Measurements from ENCODE around the gene CNTNAP2. TPM values are rescaled to one million over a fixed set of nuclear protein-coding genes. Genes with fewer than 3 reads are reported as not detected.

CNTNAP2 gene
- total RNA-seq, 4 donors from 2014 or later: 0.25 to 0.89 (median 0.30) TPM; not detected in 1

DNA sequence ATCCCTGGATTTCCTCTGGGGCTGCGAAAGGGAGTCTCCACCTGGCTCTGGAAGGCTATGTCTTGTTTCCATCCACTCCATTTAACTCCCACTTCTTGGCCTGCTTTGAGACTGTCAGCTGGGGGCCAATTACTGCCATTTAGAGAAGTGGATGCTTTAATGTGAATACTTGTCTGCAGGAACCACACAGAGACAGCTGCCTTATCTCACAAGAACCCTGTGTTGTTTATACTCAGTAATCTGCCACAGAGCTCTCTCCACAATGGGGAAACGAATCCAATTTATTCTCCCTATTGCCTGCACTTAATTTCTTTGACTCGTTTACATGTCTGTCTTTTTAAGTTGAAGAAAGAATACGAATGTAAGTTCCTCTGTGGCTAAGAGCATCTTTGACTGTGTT is 1687.0 kb downstream of the CNTNAP2 start:
- Histone ChIP-seq H3K4me1 (no peaks in the 10 kb centered on the region), H3K27me3 (no peaks in the 10 kb centered on the region), H3K36me3 (no peaks in the 10 kb centered on the region), H3K27ac (no peak overlapping the region), H3K4me3 (no peak overlapping the region), H3K9me3 (no peaks in the 10 kb centered on the region)
- WGBS: 41% methylated on average over 4 of the region's 4 CpGs
- TF ChIP-seq POLR2A (IDR thresholded peaks at IDR 0.05) (no peak), POLR2AphosphoS5 (IDR thresholded peaks at IDR 0.05) (no peak), EP300 (IDR thresholded peaks at IDR 0.05) (no peak)
- TF ChIP-seq, protein P1, sequence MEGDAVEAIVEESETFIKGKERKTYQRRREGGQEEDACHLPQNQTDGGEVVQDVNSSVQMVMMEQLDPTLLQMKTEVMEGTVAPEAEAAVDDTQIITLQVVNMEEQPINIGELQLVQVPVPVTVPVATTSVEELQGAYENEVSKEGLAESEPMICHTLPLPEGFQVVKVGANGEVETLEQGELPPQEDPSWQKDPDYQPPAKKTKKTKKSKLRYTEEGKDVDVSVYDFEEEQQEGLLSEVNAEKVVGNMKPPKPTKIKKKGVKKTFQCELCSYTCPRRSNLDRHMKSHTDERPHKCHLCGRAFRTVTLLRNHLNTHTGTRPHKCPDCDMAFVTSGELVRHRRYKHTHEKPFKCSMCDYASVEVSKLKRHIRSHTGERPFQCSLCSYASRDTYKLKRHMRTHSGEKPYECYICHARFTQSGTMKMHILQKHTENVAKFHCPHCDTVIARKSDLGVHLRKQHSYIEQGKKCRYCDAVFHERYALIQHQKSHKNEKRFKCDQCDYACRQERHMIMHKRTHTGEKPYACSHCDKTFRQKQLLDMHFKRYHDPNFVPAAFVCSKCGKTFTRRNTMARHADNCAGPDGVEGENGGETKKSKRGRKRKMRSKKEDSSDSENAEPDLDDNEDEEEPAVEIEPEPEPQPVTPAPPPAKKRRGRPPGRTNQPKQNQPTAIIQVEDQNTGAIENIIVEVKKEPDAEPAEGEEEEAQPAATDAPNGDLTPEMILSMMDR (IDR thresholded peaks at IDR 0.05): no peak
- DNase-seq (ENCODE audit: low spot score in 2 of 2): no peak

DNA sequence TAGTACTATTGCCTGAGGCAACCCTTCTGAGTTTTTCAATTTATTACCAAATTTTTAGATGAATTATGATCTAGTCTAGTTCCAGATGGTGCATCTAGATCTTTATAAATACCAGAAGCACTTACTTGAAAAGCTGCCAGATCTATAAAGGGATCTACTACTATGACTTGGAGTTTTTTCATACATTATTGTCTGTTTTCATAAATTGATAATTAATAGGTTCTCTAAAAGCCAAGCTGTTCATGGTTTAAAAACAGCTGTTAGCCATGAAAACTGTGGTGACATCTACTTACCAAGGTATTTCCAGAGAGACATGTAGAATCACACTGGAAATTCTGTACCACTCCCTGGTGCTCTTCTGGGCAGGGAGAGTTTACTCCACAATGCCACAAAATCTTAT is 1687.4 kb downstream of the CNTNAP2 start:
- Histone ChIP-seq H3K36me3 (no peaks in the 10 kb centered on the region), H3K4me3 (no peak overlapping the region), H3K27me3 (no peaks in the 10 kb centered on the region), H3K4me1 (no peaks in the 10 kb centered on the region), H3K27ac (no peak overlapping the region), H3K9me3 (no peaks in the 10 kb centered on the region)
- DNase-seq (ENCODE audit: low spot score in 2 of 2): no peak
- TF ChIP-seq, protein P1 (IDR thresholded peaks at IDR 0.05): no peak
- TF ChIP-seq POLR2AphosphoS5 (IDR thresholded peaks at IDR 0.05) (no peak), EP300 (IDR thresholded peaks at IDR 0.05) (no peak), POLR2A (IDR thresholded peaks at IDR 0.05) (no peak)

DNA sequence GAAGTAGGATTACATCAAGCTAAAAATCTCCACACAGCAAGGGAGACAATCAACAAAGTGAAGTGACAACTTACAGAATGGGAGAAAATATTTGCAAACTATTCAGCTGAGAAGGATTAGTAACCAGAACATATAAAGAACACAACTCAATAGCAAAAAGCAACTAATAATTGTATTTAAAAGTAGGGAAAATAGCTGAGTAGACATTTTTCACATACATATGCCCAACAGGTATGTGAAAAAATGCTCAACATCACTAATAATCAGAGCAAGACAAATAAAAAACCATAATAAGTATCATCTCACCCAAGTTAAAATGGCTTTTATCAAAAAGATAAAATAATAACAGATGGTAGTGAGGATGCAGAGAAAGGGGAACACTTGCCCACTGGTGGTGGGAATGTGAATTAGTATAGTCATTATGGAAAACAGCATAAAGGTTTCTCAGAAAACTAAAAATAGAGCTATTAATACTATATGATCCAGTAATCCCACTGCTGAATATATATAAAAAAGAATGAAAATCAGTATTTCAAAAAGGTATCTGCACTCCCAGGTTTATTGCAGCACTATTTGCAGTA is 1689.5 kb downstream of the CNTNAP2 start:
- Histone ChIP-seq H3K27ac (no peak overlapping the region), H3K4me1 (no peaks in the 10 kb centered on the region), H3K27me3 (no peaks in the 10 kb centered on the region), H3K4me3 (no peak overlapping the region), H3K9me3 (no peaks in the 10 kb centered on the region), H3K36me3 (no peaks in the 10 kb centered on the region)
- no peak for TF ChIP-seq POLR2AphosphoS5 (IDR thresholded peaks at IDR 0.05)
- no peak for TF ChIP-seq POLR2A (IDR thresholded peaks at IDR 0.05)
- TF ChIP-seq, protein P1 (IDR thresholded peaks at IDR 0.05): no peak
- no peak for TF ChIP-seq EP300 (IDR thresholded peaks at IDR 0.05)
- no peak for DNase-seq (ENCODE audit: low spot score in 2 of 2)

DNA sequence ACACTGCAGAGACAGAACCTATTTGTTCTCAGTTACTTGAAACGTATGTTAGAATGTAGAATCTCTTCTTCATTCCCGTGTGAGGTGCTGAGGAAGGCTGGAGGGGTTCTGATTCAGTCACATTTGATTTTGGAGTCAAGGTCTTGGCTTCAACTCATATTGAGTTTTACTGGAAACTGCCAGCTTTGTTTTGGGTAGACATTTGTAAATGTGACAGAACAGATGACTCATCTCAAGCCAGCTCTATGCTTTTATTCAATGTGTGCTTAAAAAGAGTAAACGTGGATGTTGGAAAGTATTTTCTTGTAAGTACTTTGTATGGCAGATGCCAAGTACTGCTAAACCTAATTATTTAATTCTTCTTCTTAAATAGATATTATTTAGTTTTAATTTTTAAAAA is 1693.2 kb downstream of the CNTNAP2 start:
- no peak overlapping the region for H3K4me3 ChIP-seq
- TF ChIP-seq POLR2AphosphoS5 (IDR thresholded peaks at IDR 0.05): no peak
- TF ChIP-seq POLR2A (IDR thresholded peaks at IDR 0.05): no peak
- TF ChIP-seq, protein P1 (IDR thresholded peaks at IDR 0.05): no peak
- no peak for TF ChIP-seq EP300 (IDR thresholded peaks at IDR 0.05)
- no peaks in the 10 kb centered on the region for H3K27me3 ChIP-seq
- WGBS: 51% methylated on average over 3 of the region's 3 CpGs
- DNase-seq (ENCODE audit: low spot score in 2 of 2): no peak
- no peak overlapping the region for H3K27ac ChIP-seq
- no peaks in the 10 kb centered on the region for H3K4me1 ChIP-seq
- no peaks in the 10 kb centered on the region for H3K9me3 ChIP-seq
- H3K36me3 ChIP-seq: no peaks in the 10 kb centered on the region

DNA sequence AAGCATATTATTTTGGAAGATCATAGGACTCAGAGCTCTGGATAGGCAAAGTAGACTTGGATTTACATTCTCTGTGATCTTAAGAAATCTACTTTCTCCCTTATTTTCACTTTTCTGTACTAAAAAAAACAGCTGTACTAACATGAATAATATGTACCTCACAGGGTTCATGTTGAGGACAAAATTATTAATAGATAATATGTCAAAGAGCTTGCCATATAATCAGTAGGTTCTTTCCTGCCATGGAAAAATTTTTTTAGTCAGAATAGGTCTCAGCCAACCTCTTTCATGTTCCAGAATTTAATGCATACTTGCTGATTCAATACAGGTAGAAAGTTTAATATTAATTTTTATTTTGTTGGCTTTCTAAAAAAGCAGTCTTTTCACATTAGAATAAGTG is 1693.7 kb downstream of the CNTNAP2 start:
- H3K36me3 ChIP-seq: no peaks in the 10 kb centered on the region
- no peaks in the 10 kb centered on the region for H3K9me3 ChIP-seq
- DNase-seq (ENCODE audit: low spot score in 2 of 2): no peak
- no peak for TF ChIP-seq POLR2AphosphoS5 (IDR thresholded peaks at IDR 0.05)
- no peak for TF ChIP-seq EP300 (IDR thresholded peaks at IDR 0.05)
- TF ChIP-seq, protein P1 (IDR thresholded peaks at IDR 0.05): no peak
- no peak for TF ChIP-seq POLR2A (IDR thresholded peaks at IDR 0.05)
- no peak overlapping the region for H3K27ac ChIP-seq
- H3K4me1 ChIP-seq: no peaks in the 10 kb centered on the region
- H3K27me3 ChIP-seq: no peaks in the 10 kb centered on the region
- no peak overlapping the region for H3K4me3 ChIP-seq

All from suprapubic skin (tissue), 4 donors.